CD4-positive, alpha-beta memory T cell (primary cell): ENCODE data around the gene EPG5. TPM values are rescaled to one million over a fixed set of nuclear protein-coding genes. Genes with fewer than 3 reads are reported as not detected.

Experiments
- CTCF ChIA-PET: fragments of 350-600 bp; sonication (Branson Sonifier 250); formaldehyde crosslinking; loops from one replicate; lab custom pipeline; 2021; ENCODE audit warnings: inconsistent platforms; ENCODE audit not compliant: partially characterized antibody; lab: Charles Lee
- POLR2A ChIA-PET: fragments of 350-600 bp; sonication (Branson Sonifier 250); formaldehyde crosslinking; loops from one replicate; lab custom pipeline; 2021; ENCODE audit not compliant: partially characterized antibody; lab: Charles Lee
- DNase-seq, 5 donors: peaks; one replicate each; pipeline versions ENCODE4 v3.0.0 to v3.0.0-alpha.2; 2020 to 2022; ENCODE audit warnings: mixed read lengths in 1 of 5
- H3K27ac ChIP-seq: one replicate; pipeline ENCODE4 v1.7.0; 2013; ENCODE audit warnings: low read depth, low read length
- H3K27me3 ChIP-seq: 2 replicates; pipeline ENCODE4 v1.7.0; 2013; ENCODE audit warnings: mild to moderate bottlenecking, low read length, moderate library complexity; ENCODE audit not compliant: insufficient read depth
- H3K36me3 ChIP-seq: 2 replicates; pipeline ENCODE4 v1.7.0; 2013; ENCODE audit warnings: mild to moderate bottlenecking, low read length, moderate library complexity; ENCODE audit not compliant: insufficient read depth
- H3K4me1 ChIP-seq: 2 replicates; pipeline ENCODE4 v1.7.0; 2013; ENCODE audit warnings: mild to moderate bottlenecking, low read length, moderate library complexity; ENCODE audit not compliant: insufficient read depth
- H3K4me3 ChIP-seq, 2 donors: one replicate each; pipeline ENCODE4 v1.7.0; 2013; ENCODE audit warnings: low read length in 2 of 2, mild to moderate bottlenecking in 1 of 2
- H3K9me3 ChIP-seq, 2 donors: one replicate each; pipeline ENCODE4 v1.7.0; 2013; ENCODE audit warnings: low read length in 2 of 2, control low read depth in 1 of 2; ENCODE audit not compliant: control insufficient read depth in 1 of 2
- H3K27ac Mint-ChIP-seq, 7 donors: one replicate each; pipeline ENCODE4 v1.8.0; 2020 to 2021; ENCODE audit warnings: mixed read lengths in 7 of 7, mild to moderate bottlenecking in 6 of 7, inconsistent platforms in 3 of 7, moderate library complexity in 3 of 7
- H3K27me3 Mint-ChIP-seq, 2 donors: one replicate each; pipeline ENCODE4 v1.8.0; 2020 to 2021; ENCODE audit warnings: mixed read lengths in 2 of 2
- H3K36me3 Mint-ChIP-seq, 2 donors: one replicate each; pipeline ENCODE4 v1.8.0; 2020 to 2021; ENCODE audit warnings: mixed read lengths in 2 of 2, inconsistent platforms in 1 of 2, mild to moderate bottlenecking in 1 of 2
- H3K4me1 Mint-ChIP-seq, 4 donors: one replicate each; pipeline ENCODE4 v1.8.0; 2020 to 2021; ENCODE audit warnings: mixed read lengths in 4 of 4, mild to moderate bottlenecking in 1 of 4
- H3K4me3 Mint-ChIP-seq, 8 donors: one replicate each; pipeline ENCODE4 v1.8.0; 2020 to 2021; ENCODE audit warnings: mixed read lengths in 8 of 8, mild to moderate bottlenecking in 7 of 8, moderate library complexity in 6 of 8, inconsistent platforms in 3 of 8
- H3K9me3 Mint-ChIP-seq, 8 donors: one replicate each; pipeline ENCODE4 v1.8.0; 2020 to 2021; ENCODE audit warnings: mixed read lengths in 8 of 8, mild to moderate bottlenecking in 5 of 8, inconsistent platforms in 3 of 8, moderate library complexity in 1 of 8
- intact Hi-C: fragments of 100-400 bp; cut with micrococcal nuclease; formaldehyde crosslinking; loops from one replicate; pipeline ENCODE4 v1.15.1; 2023
- polyA plus RNA-seq, 2 donors: library from polyadenylated mRNA; unstranded; fragments of 300-500 nt; fragmentation: Illumina TruSeq; gene quantifications; one replicate each; pipeline ENCODE4 v1.2.3, GENCODE V29; 2021
- total RNA-seq, 2 experiments: library from RNA; stranded (reverse); gene quantifications; one replicate each; pipeline ENCODE4 v1.2.3, GENCODE V29; 2021

The EPG5 gene
- total and polyA plus RNA-seq, 4 experiments from 2014 or later = 4.1 to 69.0 (median 35.0) TPM

- Histone ChIP-seq H3K4me1 (no peaks in the 10 kb centered on the region), H3K27me3 (no peaks in the 10 kb centered on the region), H3K9me3 (no peaks in the 10 kb centered on the region), H3K36me3 (peaks cover 81% of the 10 kb centered on the region), H3K27ac (no peak overlapping the region), H3K4me3 (no peak overlapping the region)
- H3K4me1 Mint-ChIP-seq = peaks cover 12 to 37% (median 20%) of the 10 kb centered on the region in 4 donors
- no peak overlapping the region for H3K4me3 Mint-ChIP-seq
- no peaks in the 10 kb centered on the region for H3K9me3 Mint-ChIP-seq
- no peaks in the 10 kb centered on the region for H3K27me3 Mint-ChIP-seq
- ChIA-PET CTCF (interaction anchor here (0.6 to 1.5 kb wide), 2 partner anchors 11 to 122 kb away, joined by 3 to 4 read pairs; no protein-coding TSS in a partner anchor), POLR2A (no interaction called here)
- H3K27ac Mint-ChIP-seq = no peak overlapping the region
- intact Hi-C loops = no loop called here
- peaks cover 88 to 90% of the 10 kb centered on the region in 2 donors for H3K36me3 Mint-ChIP-seq
- no peak for DNase-seq
Measured at GRCh38 chr18:45951016-45951714, 16.0 kb downstream of the EPG5 start.

- peaks cover 78% of the 10 kb centered on the region for H3K36me3 ChIP-seq
- Mint-ChIP-seq H3K9me3 (no peaks in the 10 kb centered on the region), H3K36me3 (peaks cover 85 to 87% of the 10 kb centered on the region in 2 donors), H3K27me3 (no peaks in the 10 kb centered on the region), H3K4me3 (no peak overlapping the region), H3K27ac (peak overlapping the region in 1 of 7 donors; percentile 42), H3K4me1 (peaks cover 0 to 5% (median 3%) of the 10 kb centered on the region in 4 donors)
- no peak overlapping the region for H3K4me3 ChIP-seq
- no peak overlapping the region for H3K27ac ChIP-seq
- H3K9me3 ChIP-seq = no peaks in the 10 kb centered on the region
- intact Hi-C loops = no loop called here
- H3K27me3 ChIP-seq = no peaks in the 10 kb centered on the region
- DNase-seq = no peak
- no peaks in the 10 kb centered on the region for H3K4me1 ChIP-seq
- ChIA-PET CTCF (interaction anchor here (3.4 kb wide), 1 partner anchor 128 kb away, joined by 14 read pairs; no protein-coding TSS in a partner anchor), POLR2A (interaction anchor here (1.3 kb wide), 1 partner anchor 18 kb away, joined by 4 read pairs; no protein-coding TSS in a partner anchor)
Measured at GRCh38 chr18:45945669-45946068, 21.5 kb downstream of the EPG5 start.

GRCh38 chr18:45940724-45941123, 26.4 kb downstream of the EPG5 start:
- POLR2A ChIA-PET = no interaction called here
- Mint-ChIP-seq H3K4me1 (peaks cover 17 to 26% (median 23%) of the 10 kb centered on the region in 4 donors), H3K4me3 (no peak overlapping the region), H3K27ac (no peak overlapping the region), H3K9me3 (peaks cover 0 to 3% (median 0%) of the 10 kb centered on the region in 8 donors), H3K27me3 (no peaks in the 10 kb centered on the region), H3K36me3 (peaks cover 73 to 74% of the 10 kb centered on the region in 2 donors)
- DNase-seq = no peak
- intact Hi-C loops = no loop called here
- Histone ChIP-seq H3K36me3 (peaks cover 58% of the 10 kb centered on the region), H3K9me3 (no peaks in the 10 kb centered on the region), H3K4me3 (no peak overlapping the region), H3K27me3 (no peaks in the 10 kb centered on the region), H3K27ac (no peak overlapping the region), H3K4me1 (peaks cover 21% of the 10 kb centered on the region)
- CTCF ChIA-PET = interaction anchor here (1.1 kb wide), 1 partner anchor 14 kb away, joined by 3 read pairs; no protein-coding TSS in a partner anchor

- H3K27me3 ChIP-seq = no peaks in the 10 kb centered on the region
- H3K9me3 Mint-ChIP-seq = peaks cover 0 to 3% (median 0%) of the 10 kb centered on the region in 8 donors
- CTCF ChIA-PET = interaction anchor here (0.7 to 1.1 kb wide), 3 partner anchors 59 to 213 kb away, joined by 3 read pairs; no protein-coding TSS in a partner anchor
- H3K27me3 Mint-ChIP-seq = no peaks in the 10 kb centered on the region
- POLR2A ChIA-PET = no interaction called here
- no peak overlapping the region for H3K27ac ChIP-seq
- H3K4me3 Mint-ChIP-seq = no peak overlapping the region
- H3K36me3 Mint-ChIP-seq = peaks cover 62 to 70% of the 10 kb centered on the region in 2 donors
- no peak overlapping the region for H3K4me3 ChIP-seq
- H3K9me3 ChIP-seq = no peaks in the 10 kb centered on the region
- H3K4me1 ChIP-seq = peaks cover 21% of the 10 kb centered on the region
- intact Hi-C loops = loop anchor here (5.0 kb wide), 1 partner anchor 33 kb away; no protein-coding TSS in a partner anchor
- peaks cover 46% of the 10 kb centered on the region for H3K36me3 ChIP-seq
- no peak for DNase-seq
- H3K4me1 Mint-ChIP-seq = peaks cover 17 to 27% (median 23%) of the 10 kb centered on the region in 4 donors
- H3K27ac Mint-ChIP-seq = peak overlapping the region in 4 of 7 donors; percentile 5 to 68 (median 40)
Measured at GRCh38 chr18:45939236-45939635, 27.9 kb downstream of the EPG5 start.

GRCh38 chr18:45938488-45938935, 28.6 kb downstream of the EPG5 start:
- POLR2A ChIA-PET = no interaction called here
- peaks cover 17 to 27% (median 23%) of the 10 kb centered on the region in 4 donors for H3K4me1 Mint-ChIP-seq
- Histone ChIP-seq H3K4me3 (no peak overlapping the region), H3K27ac (no peak overlapping the region), H3K36me3 (peaks cover 40% of the 10 kb centered on the region), H3K9me3 (no peaks in the 10 kb centered on the region), H3K4me1 (peaks cover 21% of the 10 kb centered on the region), H3K27me3 (no peaks in the 10 kb centered on the region)
- peak overlapping the region in 3 of 8 donors; percentile 1 to 55 (median 22) for H3K4me3 Mint-ChIP-seq
- peaks cover 0 to 3% (median 0%) of the 10 kb centered on the region in 8 donors for H3K9me3 Mint-ChIP-seq
- peaks cover 57 to 69% of the 10 kb centered on the region in 2 donors for H3K36me3 Mint-ChIP-seq
- CTCF ChIA-PET = no interaction called here
- H3K27ac Mint-ChIP-seq = peak overlapping the region; percentile 1 to 74 (median 48)
- H3K27me3 Mint-ChIP-seq = no peaks in the 10 kb centered on the region
- peak in 4 of 5 donors; percentile 41 to 59 (median 52) for DNase-seq
- intact Hi-C loops = loop anchor here (5.0 kb wide), 1 partner anchor 34 kb away; no protein-coding TSS in a partner anchor

GRCh38 chr18:45935591-45936335, 31.4 kb downstream of the EPG5 start:
- H3K36me3 ChIP-seq = peaks cover 36% of the 10 kb centered on the region
- no peaks in the 10 kb centered on the region for H3K9me3 ChIP-seq
- H3K36me3 Mint-ChIP-seq = peaks cover 53 to 66% of the 10 kb centered on the region in 2 donors
- no peak overlapping the region for H3K4me3 ChIP-seq
- intact Hi-C loops = loop anchor here (5.0 kb wide), 1 partner anchor 37 kb away; no protein-coding TSS in a partner anchor
- ChIA-PET CTCF (interaction anchor here (0.8 kb wide), 1 partner anchor 26 kb away, joined by 3 read pairs; no protein-coding TSS in a partner anchor), POLR2A (interaction anchor here (0.7 kb wide), 1 partner anchor 247 kb away, joined by 4 read pairs; no protein-coding TSS in a partner anchor)
- peaks cover 0 to 3% (median 0%) of the 10 kb centered on the region in 8 donors for H3K9me3 Mint-ChIP-seq
- H3K4me1 ChIP-seq = peaks cover 21% of the 10 kb centered on the region
- H3K4me1 Mint-ChIP-seq = peaks cover 19 to 25% (median 23%) of the 10 kb centered on the region in 4 donors
- DNase-seq = no peak
- H3K27me3 Mint-ChIP-seq = no peaks in the 10 kb centered on the region
- H3K27ac Mint-ChIP-seq = peak overlapping the region in 1 of 7 donors; percentile 19
- H3K27ac ChIP-seq = no peak overlapping the region
- H3K4me3 Mint-ChIP-seq = no peak overlapping the region
- no peaks in the 10 kb centered on the region for H3K27me3 ChIP-seq
